ENCODE data around the gene NPTX1.
A peak's percentile ranks its signal among the peaks of the same experiment; 100 is the strongest.

The NPTX1 gene

GRCh38 chr17:80487511-80487910 lies 11.1 kb upstream of the NPTX1 start:
- TF ChIP-seq, protein P1, sequence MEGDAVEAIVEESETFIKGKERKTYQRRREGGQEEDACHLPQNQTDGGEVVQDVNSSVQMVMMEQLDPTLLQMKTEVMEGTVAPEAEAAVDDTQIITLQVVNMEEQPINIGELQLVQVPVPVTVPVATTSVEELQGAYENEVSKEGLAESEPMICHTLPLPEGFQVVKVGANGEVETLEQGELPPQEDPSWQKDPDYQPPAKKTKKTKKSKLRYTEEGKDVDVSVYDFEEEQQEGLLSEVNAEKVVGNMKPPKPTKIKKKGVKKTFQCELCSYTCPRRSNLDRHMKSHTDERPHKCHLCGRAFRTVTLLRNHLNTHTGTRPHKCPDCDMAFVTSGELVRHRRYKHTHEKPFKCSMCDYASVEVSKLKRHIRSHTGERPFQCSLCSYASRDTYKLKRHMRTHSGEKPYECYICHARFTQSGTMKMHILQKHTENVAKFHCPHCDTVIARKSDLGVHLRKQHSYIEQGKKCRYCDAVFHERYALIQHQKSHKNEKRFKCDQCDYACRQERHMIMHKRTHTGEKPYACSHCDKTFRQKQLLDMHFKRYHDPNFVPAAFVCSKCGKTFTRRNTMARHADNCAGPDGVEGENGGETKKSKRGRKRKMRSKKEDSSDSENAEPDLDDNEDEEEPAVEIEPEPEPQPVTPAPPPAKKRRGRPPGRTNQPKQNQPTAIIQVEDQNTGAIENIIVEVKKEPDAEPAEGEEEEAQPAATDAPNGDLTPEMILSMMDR (IDR thresholded peaks at IDR 0.05; ENCODE audit: insufficient read depth, low read depth, low read length, missing control alignments): no peak
- H3K4me3 ChIP-seq (ENCODE audit: low read depth, low read length): no peak overlapping the region
- DNase-seq (ENCODE audit: low read depth): no peak

GRCh38 chr17:80486692-80487091 lies 10.3 kb upstream of the NPTX1 start:
- TF ChIP-seq, protein P1 (IDR thresholded peaks at IDR 0.05; ENCODE audit: insufficient read depth, low read depth, low read length, missing control alignments): no peak
- H3K4me3 ChIP-seq (ENCODE audit: low read depth, low read length): no peak overlapping the region
- no peak for DNase-seq (ENCODE audit: low read depth)

DNA sequence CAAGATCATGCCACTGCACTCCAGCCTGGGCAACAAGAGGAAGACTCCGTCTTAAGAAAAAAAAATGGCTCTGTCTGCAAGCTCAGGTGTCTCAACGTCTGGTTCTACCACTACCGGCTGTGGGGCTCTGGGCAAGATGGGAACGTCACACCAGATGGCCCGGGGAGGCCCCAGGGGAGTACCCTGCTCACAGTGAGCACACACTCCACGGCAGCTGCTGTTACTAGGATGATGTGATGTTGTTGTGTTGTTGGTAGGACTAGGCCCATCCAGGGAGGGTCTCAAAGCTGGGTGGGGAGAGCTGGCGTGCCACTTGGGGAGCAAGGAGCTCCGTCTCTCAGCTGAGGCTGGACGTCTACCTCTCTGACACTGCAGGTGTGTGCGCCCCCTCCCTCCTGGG lies 9.4 kb upstream of the NPTX1 start:
- peak; percentile 39 for DNase-seq (ENCODE audit: low read depth)
- TF ChIP-seq, protein P1 (IDR thresholded peaks at IDR 0.05; ENCODE audit: insufficient read depth, low read depth, low read length, missing control alignments): no peak
- H3K4me3 ChIP-seq (ENCODE audit: low read depth, low read length): no peak overlapping the region

DNA sequence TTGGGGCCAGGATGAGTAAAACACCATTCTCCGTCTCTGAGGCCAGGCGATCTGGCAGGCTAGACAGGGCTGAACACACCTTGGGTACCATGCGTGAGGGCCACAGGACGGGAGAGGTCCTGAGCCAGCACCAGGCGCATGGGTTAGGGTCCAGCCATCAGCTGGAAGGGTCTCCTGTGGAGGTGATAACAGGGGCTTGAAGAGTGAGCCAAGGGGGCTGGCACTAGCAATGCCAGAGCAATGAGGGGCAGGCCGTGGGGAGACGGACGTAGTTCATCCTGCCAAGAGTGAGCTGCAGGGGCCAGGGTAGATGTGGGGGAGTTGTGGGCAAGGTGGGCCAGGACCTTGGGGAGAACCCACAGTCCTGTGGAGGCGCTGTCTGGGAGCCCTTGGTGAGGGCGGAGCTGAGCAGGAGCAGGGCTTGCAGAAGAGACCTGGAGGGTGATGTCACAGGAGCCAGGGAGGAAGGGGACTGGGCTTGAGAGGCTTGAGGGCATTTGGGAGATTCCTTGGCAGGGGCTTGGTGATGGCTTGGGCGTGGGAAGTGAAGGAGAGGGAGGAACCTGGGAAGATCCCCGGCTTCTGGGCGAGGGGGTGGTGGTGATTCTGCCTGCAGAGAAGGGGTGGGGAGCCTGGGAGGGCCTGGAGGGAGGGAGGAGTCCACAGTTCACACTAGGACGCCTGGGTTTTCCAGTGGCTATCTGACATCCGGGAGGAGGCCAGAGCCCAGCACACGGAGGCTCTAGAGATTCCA lies 6.3 kb upstream of the NPTX1 start:
- TF ChIP-seq, protein P1 (IDR thresholded peaks at IDR 0.05; ENCODE audit: insufficient read depth, low read depth, low read length, missing control alignments): no peak
- DNase-seq (ENCODE audit: low read depth): no peak

GRCh38 chr17:80482058-80482318 lies 5.6 kb upstream of the NPTX1 start:
- H3K4me3 ChIP-seq (ENCODE audit: low read depth, low read length): no peak overlapping the region
- TF ChIP-seq, protein P1 (IDR thresholded peaks at IDR 0.05; ENCODE audit: insufficient read depth, low read depth, low read length, missing control alignments): no peak
- no peak for DNase-seq (ENCODE audit: low read depth)

More for the DNA sequence above, 6.3 kb upstream of the NPTX1 start:
- H3K4me3 ChIP-seq (ENCODE audit: low read depth, low read length): no peak overlapping the region

DNA sequence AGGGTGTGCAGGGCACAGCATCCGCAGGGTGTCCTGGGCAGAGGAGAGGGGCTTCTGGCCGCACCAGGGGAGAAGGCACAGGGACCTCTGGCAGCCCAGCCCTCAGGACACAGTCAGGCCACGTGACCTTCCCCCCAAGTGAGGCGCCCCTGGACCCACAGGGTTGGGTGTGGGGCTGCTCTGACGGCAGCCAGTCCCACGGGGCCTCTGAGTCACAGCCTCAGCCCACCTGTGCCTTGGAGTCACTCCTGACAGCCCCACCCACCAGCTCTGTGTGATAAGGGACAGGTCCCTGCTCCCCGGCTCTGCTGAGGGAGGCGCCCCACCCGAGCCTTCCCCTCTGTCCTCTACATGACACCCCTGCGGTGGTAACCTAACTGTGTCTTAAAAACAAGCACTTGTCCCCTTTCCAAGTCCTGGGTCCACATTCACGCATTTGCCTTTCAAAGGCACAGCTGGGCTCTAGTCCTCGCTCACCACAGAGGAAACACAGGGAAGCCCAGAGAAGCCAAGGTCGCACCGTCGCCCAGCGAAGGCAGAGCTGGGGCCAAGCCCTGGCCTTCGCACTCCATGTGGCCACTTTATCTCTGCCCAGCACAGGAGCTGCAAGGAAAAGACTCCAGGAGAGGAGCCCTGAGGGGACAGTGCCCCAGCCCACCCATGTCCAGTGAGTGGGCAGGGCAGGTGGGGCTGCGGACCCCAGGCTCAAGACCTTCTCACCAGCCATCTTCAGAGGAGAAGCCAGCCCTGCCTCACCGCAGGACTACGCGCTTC lies 5.1 kb upstream of the NPTX1 start:
- TF ChIP-seq, protein P1 (IDR thresholded peaks at IDR 0.05; ENCODE audit: insufficient read depth, low read depth, low read length, missing control alignments): no peak
- no peak for DNase-seq (ENCODE audit: low read depth)
- no peak overlapping the region for H3K4me3 ChIP-seq (ENCODE audit: low read depth, low read length)
